B cell (primary cell): ENCODE measurements around the gene MYO18A. TPM values are rescaled to one million over a fixed set of nuclear protein-coding genes. Genes with fewer than 3 reads are reported as not detected.

Experiments used
- ATAC-seq: fragments of 200-7000 bp; cut with Tn5 transposase; one replicate; pipeline ENCODE4 v1.10.0; 2021; ENCODE audit warnings: low read depth, mild to moderate bottlenecking, moderate number of reproducible peaks, moderate library complexity
- CTCF ChIA-PET: fragments of 350-600 bp; sonication (Branson Sonifier 250); formaldehyde crosslinking; loops from one replicate; lab custom pipeline; 2021; ENCODE audit warnings: antibody characterized with exemption, inconsistent platforms; lab: Charles Lee
- POLR2A ChIA-PET: fragments of 350-600 bp; sonication (Branson Sonifier 250); formaldehyde crosslinking; loops from one replicate; lab custom pipeline; 2021; ENCODE audit warnings: antibody characterized with exemption; lab: Charles Lee
- DNase-seq: peaks from one replicate; pipeline ENCODE4 v3.0.0; 2013
- H2AFZ ChIP-seq: 2 replicates; pipeline ENCODE4 v1.6.1; 2012; ENCODE audit warnings: mild to moderate bottlenecking, low read depth, low read length; ENCODE audit not compliant: insufficient read depth, poor library complexity, severe bottlenecking
- H3K27ac ChIP-seq, 2 donors: 1 replicate in 1 of 2; 2 replicates in 1 of 2; pipeline ENCODE4 v1.5.1; 2012 to 2013; ENCODE audit warnings: low read length in 2 of 2, mild to moderate bottlenecking in 2 of 2, moderate library complexity in 1 of 2
- H3K27me3 ChIP-seq, 4 experiments: fragments of 200-600 bp in 1 of 4; sonication (generic) in 1 of 4; replicated peaks in 1 of 4; 1 replicate in 2 of 4; 2 replicates in 2 of 4; pipeline versions ENCODE4 v1.6.1 to v1.7.0; 2013 to 2016; ENCODE audit warnings: low read length in 3 of 4, mild to moderate bottlenecking in 2 of 4, mixed read lengths in 1 of 4, moderate library complexity in 1 of 4; ENCODE audit not compliant: insufficient read depth in 4 of 4, control insufficient read depth in 3 of 4; ENCODE audit errors: control extremely low read depth in 1 of 4
- H3K36me3 ChIP-seq, 2 experiments: replicated peaks in 1 of 2; 1 replicate in 1 of 2; 2 replicates in 1 of 2; pipeline versions ENCODE4 v1.6.1 to v1.7.1; 2013; ENCODE audit warnings: low read length in 1 of 2; ENCODE audit not compliant: insufficient read depth in 2 of 2, control insufficient read depth in 1 of 2; ENCODE audit errors: control extremely low read depth in 1 of 2, extremely low read depth in 1 of 2
- H3K4me1 ChIP-seq, 2 donors: fragments of 200-600 bp in 1 of 2; sonication (generic) in 1 of 2; 1 replicate in 1 of 2; 2 replicates in 1 of 2; pipeline versions ENCODE4 v1.5.1 to v1.6.1; 2013 to 2017; ENCODE audit warnings: low read length in 2 of 2; ENCODE audit not compliant: control insufficient read depth in 2 of 2, insufficient read depth in 2 of 2
- H3K4me2 ChIP-seq: replicated peaks from 2 replicates; pipeline ENCODE3; 2012; ENCODE audit warnings: mild to moderate bottlenecking, low read depth, low read length; ENCODE audit not compliant: poor library complexity, severe bottlenecking
- H3K4me3 ChIP-seq, 5 experiments: fragments of 200-600 bp in 1 of 5; sonication (generic) in 1 of 5; 1 replicate in 3 of 5; 2 replicates in 2 of 5; pipeline versions ENCODE4 v1.5.1 to v1.7.0; 2011 to 2016; ENCODE audit warnings: low read length in 4 of 5, mild to moderate bottlenecking in 4 of 5, low read depth in 2 of 5, control low read depth in 1 of 5, moderate library complexity in 1 of 5; ENCODE audit not compliant: insufficient read depth in 1 of 5; ENCODE audit errors: control extremely low read depth in 1 of 5, extremely low read depth in 1 of 5
- H3K79me2 ChIP-seq: fragments of 200-600 bp; sonication (generic); one replicate; pipeline ENCODE4 v1.6.0; 2016; ENCODE audit warnings: low read length; ENCODE audit not compliant: control insufficient read depth, insufficient read depth
- H3K9ac ChIP-seq: fragments of 200-600 bp; sonication (generic); 2 replicates; pipeline ENCODE4 v1.6.1; 2017; ENCODE audit warnings: mild to moderate bottlenecking, low read length, moderate library complexity
- H3K9me3 ChIP-seq, 3 donors: one replicate each; pipeline versions ENCODE4 v1.6.1 to v1.7.1; 2013; ENCODE audit warnings: low read length in 2 of 3; ENCODE audit not compliant: control insufficient read depth in 2 of 3, insufficient read depth in 1 of 3; ENCODE audit errors: control extremely low read depth in 1 of 3
- H4K20me1 ChIP-seq: 2 replicates; pipeline ENCODE4 v1.6.0; 2012; ENCODE audit warnings: mild to moderate bottlenecking, low read length; ENCODE audit not compliant: insufficient read depth, control insufficient read depth, poor library complexity, severe bottlenecking
- H3K27ac Mint-ChIP-seq: one replicate; pipeline ENCODE4 v1.8.0; 2021; ENCODE audit warnings: mixed read lengths
- H3K27me3 Mint-ChIP-seq: one replicate; pipeline ENCODE4 v1.8.0; 2021; ENCODE audit warnings: mixed read lengths
- H3K4me1 Mint-ChIP-seq: one replicate; pipeline ENCODE4 v1.8.0; 2021; ENCODE audit warnings: mixed read lengths
- H3K4me3 Mint-ChIP-seq: one replicate; pipeline ENCODE4 v1.8.0; 2021; ENCODE audit warnings: mixed read lengths
- H3K9me3 Mint-ChIP-seq: one replicate; pipeline ENCODE4 v1.8.0; 2022; ENCODE audit warnings: mixed read lengths; ENCODE audit not compliant: insufficient read depth
- CTCF ChIP-seq: fragments of 200-600 bp; IDR thresholded peaks from one replicate; pipeline ENCODE4 v1.8.0; 2022; ENCODE audit warnings: antibody characterized with exemption, mild to moderate bottlenecking
- EZH2 ChIP-seq: IDR thresholded peaks from 2 replicates; pipeline ENCODE4 v1.6.1; 2012; ENCODE audit warnings: borderline replicate concordance, low read depth, mild to moderate bottlenecking, moderate library complexity, low read length; ENCODE audit not compliant: insufficient read depth, poor library complexity, severe bottlenecking
- WGBS: methylation state at CpG from one replicate; pipeline ENCODE4 v1.1.5; 2013; ENCODE audit warnings: missing lambda C conversion rate; ENCODE audit not compliant: insufficient coverage; 5-methylcytosine and 5-hydroxymethylcytosine counted together
- intact Hi-C: fragments of 100-400 bp; cut with micrococcal nuclease; formaldehyde crosslinking; loops from one replicate; pipeline ENCODE4 v1.10.0; 2022
- polyA plus RNA-seq: library from polyadenylated mRNA; depleted of rRNA; stranded (reverse); fragments of >200 nt; gene quantifications from 2 replicates; pipeline ENCODE4 v1.2.3, GENCODE V29; 2012
- total RNA-seq, 2 donors: library from RNA; stranded (reverse); fragments of 120-200 nt in 1 of 2; gene quantifications; 1 replicate in 1 of 2; 2 replicates in 1 of 2; pipeline versions ENCODE4 v1.2.3 to v1.2.4, GENCODE V29; 2013 to 2022

MYO18A gene
- total and polyA plus RNA-seq, 2 donors (not counting 1 experiment from before 2014, with no cell fraction given), result 72.2 to 155 TPM

DNA sequence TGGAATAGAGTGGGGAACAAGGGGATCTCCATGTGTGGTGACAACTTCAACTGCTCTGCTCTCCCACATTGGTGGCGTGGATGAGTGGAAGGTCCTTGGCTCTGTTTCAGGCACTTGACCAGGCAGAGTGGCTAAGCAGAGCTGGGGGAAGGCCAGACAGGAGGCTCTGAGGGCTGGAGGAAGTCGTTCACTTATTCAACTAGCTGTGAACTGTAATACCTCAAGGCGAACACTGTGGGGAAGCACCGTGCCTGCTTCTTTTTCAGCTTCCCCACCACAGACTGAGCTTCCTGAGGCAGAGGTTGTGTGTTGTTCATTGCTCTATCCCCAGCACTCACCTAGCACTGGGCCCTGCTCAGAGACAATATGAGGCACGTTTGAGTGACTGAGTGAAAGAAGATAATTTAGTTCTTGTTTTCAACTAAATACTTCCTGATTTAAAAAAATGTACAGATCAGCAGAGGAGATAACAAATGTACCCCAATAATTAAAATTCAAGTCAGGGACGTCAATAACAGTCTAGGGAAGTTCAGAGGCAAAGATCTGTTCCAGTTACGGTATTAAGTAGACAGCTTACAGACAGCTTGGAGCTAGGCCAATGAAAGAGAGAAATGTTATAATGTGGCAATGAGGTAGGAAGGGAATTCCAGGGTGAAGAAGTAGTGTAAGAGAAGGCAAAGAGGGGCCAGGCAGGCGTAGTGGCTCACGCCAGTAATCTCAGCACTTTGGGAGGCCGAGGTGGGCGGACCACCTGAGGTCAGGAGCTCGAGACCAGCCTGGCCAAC, 34.7 kb downstream of the MYO18A start:
- no peak overlapping the region for H3K4me3 ChIP-seq
- H4K20me1 ChIP-seq, result no peaks in the 10 kb centered on the region
- Mint-ChIP-seq H3K27ac (peak overlapping the region; percentile 84), H3K4me1 (peaks cover 69% of the 10 kb centered on the region), H3K9me3 (no peaks in the 10 kb centered on the region), H3K27me3 (no peaks in the 10 kb centered on the region), H3K4me3 (peak overlapping the region; percentile 20)
- intact Hi-C loops, result loop anchor here (1.0 to 10.0 kb wide), 4 partner anchors 35 to 431 kb away; partner anchors contain the start of genes ABHD15, MYO18A, PROCA1 and RAB34
- no peak overlapping the region for H3K9ac ChIP-seq
- DNase-seq, result peak; percentile 81
- TF ChIP-seq EZH2 (no peak), CTCF (peak; percentile 69)
- peaks cover 48 to 59% of the 10 kb centered on the region in 2 donors for H3K4me1 ChIP-seq
- H3K27me3 ChIP-seq, result no peaks in the 10 kb centered on the region
- peaks cover 33% of the 10 kb centered on the region for H3K79me2 ChIP-seq
- H2AFZ ChIP-seq, result no peak overlapping the region
- 46% methylated on average over 4 of the region's 12 CpGs for WGBS
- ChIA-PET CTCF (interaction anchor here (0.6 to 10.9 kb wide), 29 partner anchors 8 to 447 kb away, joined by 3 to 304 read pairs (median 4); partner anchors contain the start of genes ANKRD13B, MYO18A and NUFIP2), POLR2A (interaction anchor here (0.9 to 1.5 kb wide), 5 partner anchors 21 to 196 kb away, joined by 3 to 13 read pairs (median 3); partner anchors contain the start of gene NUFIP2)
- peak overlapping the region in 1 of 2 donors; percentile 71 for H3K27ac ChIP-seq
- H3K36me3 ChIP-seq, result no peaks in the 10 kb centered on the region
- H3K9me3 ChIP-seq, result no peaks in the 10 kb centered on the region
- peak; percentile 37 for ATAC-seq
- peak overlapping the region; percentile 29 for H3K4me2 ChIP-seq

GRCh38 chr17:29143894-29144293, 36.3 kb downstream of the MYO18A start:
- no peaks in the 10 kb centered on the region for H3K27me3 Mint-ChIP-seq
- H3K4me3 Mint-ChIP-seq, result no peak overlapping the region
- no peaks in the 10 kb centered on the region for H3K9me3 ChIP-seq
- no peaks in the 10 kb centered on the region for H3K9me3 Mint-ChIP-seq
- H3K4me1 Mint-ChIP-seq, result peaks cover 66% of the 10 kb centered on the region
- peak overlapping the region; percentile 69 for H3K27ac Mint-ChIP-seq
- no peak overlapping the region for H3K4me3 ChIP-seq
- WGBS, result 50% methylated on average over 2 of the region's 2 CpGs
- no peak overlapping the region for H3K9ac ChIP-seq
- peaks cover 37 to 57% of the 10 kb centered on the region in 2 donors for H3K4me1 ChIP-seq
- no peak overlapping the region for H3K27ac ChIP-seq
- intact Hi-C loops, result loop anchor here (10.0 kb wide), 2 partner anchors 421 to 429 kb away; partner anchors contain the start of genes ABHD15, PROCA1, RAB34 and RPL23A
- ATAC-seq (no peak), DNase-seq (peak; percentile 23)
- no peaks in the 10 kb centered on the region for H3K27me3 ChIP-seq
- ChIA-PET CTCF (interaction anchor here (0.7 to 10.9 kb wide), 7 partner anchors 10 to 178 kb away, joined by 3 to 304 read pairs (median 6); partner anchors contain the start of gene MYO18A), POLR2A (no interaction called here)
- no peaks in the 10 kb centered on the region for H3K36me3 ChIP-seq
- peaks cover 48% of the 10 kb centered on the region for H3K79me2 ChIP-seq
- no peak overlapping the region for H3K4me2 ChIP-seq
- TF ChIP-seq EZH2, result no peak
- TF ChIP-seq CTCF, result no peak
- no peak overlapping the region for H2AFZ ChIP-seq
- H4K20me1 ChIP-seq, result no peaks in the 10 kb centered on the region
